Fibroblast of lung (primary cell): Measurements from ENCODE around the gene STK10.

Source experiments
- EZH2 ChIP-seq: IDR thresholded peaks from 2 replicates; pipeline ENCODE4 v1.5.1; 2012; ENCODE audit warnings: low read length, control low read depth, mild to moderate bottlenecking; ENCODE audit errors: missing control alignments
- TF ChIP-seq, protein P1 (sequence below), 2 donors: IDR thresholded peaks in 1 of 2; conservative IDR thresholded peaks in 1 of 2; 1 replicate in 1 of 2; 2 replicates in 1 of 2; pipeline ENCODE4 v1.5.1; 2011 to 2012; ENCODE audit warnings: low read length in 2 of 2, control low read depth in 1 of 2, inconsistent platforms in 1 of 2, low read depth in 1 of 2, mild to moderate bottlenecking in 1 of 2

- TF ChIP-seq, protein P1, sequence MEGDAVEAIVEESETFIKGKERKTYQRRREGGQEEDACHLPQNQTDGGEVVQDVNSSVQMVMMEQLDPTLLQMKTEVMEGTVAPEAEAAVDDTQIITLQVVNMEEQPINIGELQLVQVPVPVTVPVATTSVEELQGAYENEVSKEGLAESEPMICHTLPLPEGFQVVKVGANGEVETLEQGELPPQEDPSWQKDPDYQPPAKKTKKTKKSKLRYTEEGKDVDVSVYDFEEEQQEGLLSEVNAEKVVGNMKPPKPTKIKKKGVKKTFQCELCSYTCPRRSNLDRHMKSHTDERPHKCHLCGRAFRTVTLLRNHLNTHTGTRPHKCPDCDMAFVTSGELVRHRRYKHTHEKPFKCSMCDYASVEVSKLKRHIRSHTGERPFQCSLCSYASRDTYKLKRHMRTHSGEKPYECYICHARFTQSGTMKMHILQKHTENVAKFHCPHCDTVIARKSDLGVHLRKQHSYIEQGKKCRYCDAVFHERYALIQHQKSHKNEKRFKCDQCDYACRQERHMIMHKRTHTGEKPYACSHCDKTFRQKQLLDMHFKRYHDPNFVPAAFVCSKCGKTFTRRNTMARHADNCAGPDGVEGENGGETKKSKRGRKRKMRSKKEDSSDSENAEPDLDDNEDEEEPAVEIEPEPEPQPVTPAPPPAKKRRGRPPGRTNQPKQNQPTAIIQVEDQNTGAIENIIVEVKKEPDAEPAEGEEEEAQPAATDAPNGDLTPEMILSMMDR (conservative IDR thresholded peaks at IDR 0.05 in 1 of 2, IDR thresholded peaks at IDR 0.05 in 1 of 2; ENCODE audit: low read depth in 1 of 2, low read length in 2 of 2): no peak
- TF ChIP-seq EZH2: no peak
These were observed 156.0 kb downstream of the STK10 start for GRCh38 chr5:172031894-172032461.
